IMR-90 (cell line): Measurements from ENCODE around the gene DIP2C. TPM values are rescaled to one million over a fixed set of nuclear protein-coding genes. Genes with fewer than 3 reads are reported as not detected.

Source experiments
- ATAC-seq: fragments of 200-7000 bp; cut with Tn5 transposase; 2 replicates; pipeline ENCODE4 v1.9.1; 2020; ENCODE audit warnings: low read depth, mild to moderate bottlenecking, moderate library complexity
- BruUV-seq: library from RNA; stranded (reverse); fragments of 400-500 nt; replicated peaks from 2 replicates; lab custom pipeline; 2021; lab: Mats Ljungman, UMichigan
- CTCF ChIA-PET: fragments of 300-600 bp; formaldehyde crosslinking; extraction: SDS; loops from one replicate; lab custom pipeline; 2021; ENCODE audit warnings: antibody characterized with exemption; lab: Yijun Ruan, JAX
- POLR2A ChIA-PET: fragments of 300-600 bp; sonication (Branson Sonifier 250); formaldehyde crosslinking; loops from one replicate; lab custom pipeline; 2022; ENCODE audit warnings: antibody characterized with exemption; ENCODE audit not compliant: unreplicated experiment; lab: Charles Lee
- DNase-seq: peaks from one replicate; pipeline ENCODE4 v3.0.0; 2013
- H2AFZ ChIP-seq: replicated peaks from 2 replicates; pipeline ENCODE3; 2013; ENCODE audit warnings: low read length, mild to moderate bottlenecking; ENCODE audit not compliant: poor library complexity
- H2AK5ac ChIP-seq: 2 replicates; pipeline ENCODE4 v1.6.1; 2013; ENCODE audit warnings: low read depth, low read length, inconsistent platforms
- H2AK9ac ChIP-seq: replicated peaks from 2 replicates; pipeline ENCODE3; 2013; ENCODE audit warnings: mild to moderate bottlenecking, low read depth, low read length, moderate library complexity; ENCODE audit not compliant: poor library complexity
- H2BK120ac ChIP-seq: 2 replicates; pipeline ENCODE4 v1.6.1; 2013; ENCODE audit warnings: low read depth, low read length, inconsistent platforms
- H2BK15ac ChIP-seq: 3 replicates; pipeline ENCODE4 v1.6.1; 2013; ENCODE audit warnings: low read depth, low read length, inconsistent platforms
- H2BK20ac ChIP-seq: 2 replicates; pipeline ENCODE4 v1.6.1; 2013; ENCODE audit warnings: low read depth, mild to moderate bottlenecking, inconsistent platforms, low read length, moderate library complexity
- H2BK5ac ChIP-seq: 2 replicates; pipeline ENCODE4 v1.6.1; 2013; ENCODE audit warnings: mild to moderate bottlenecking, low read depth, low read length, inconsistent platforms; ENCODE audit not compliant: poor library complexity, severe bottlenecking
- H3K14ac ChIP-seq: replicated peaks from 2 replicates; pipeline ENCODE4 v1.6.1; 2013; ENCODE audit warnings: low read depth, low read length, inconsistent platforms
- H3K18ac ChIP-seq: 2 replicates; pipeline ENCODE4 v1.6.1; 2013; ENCODE audit warnings: low read depth, low read length, control low read depth
- H3K23ac ChIP-seq: 2 replicates; pipeline ENCODE4 v1.6.1; 2013; ENCODE audit warnings: low read depth, low read length, inconsistent platforms
- H3K27ac ChIP-seq: 2 replicates; pipeline ENCODE4 v1.5.1; 2013; ENCODE audit warnings: mild to moderate bottlenecking, control low read depth, low read length; ENCODE audit not compliant: insufficient read depth
- H3K27me3 ChIP-seq: 2 replicates; pipeline ENCODE4 v1.6.1; 2013; ENCODE audit warnings: low read length; ENCODE audit not compliant: control insufficient read depth, insufficient read depth
- H3K36me3 ChIP-seq: 2 replicates; pipeline ENCODE4 v1.6.1; 2013; ENCODE audit warnings: low read length, mixed read lengths; ENCODE audit not compliant: control insufficient read depth, insufficient read depth
- H3K4ac ChIP-seq: 2 replicates; pipeline ENCODE4 v1.6.1; 2013; ENCODE audit warnings: low read depth, low read length, inconsistent platforms
- H3K4me1 ChIP-seq: 2 replicates; pipeline ENCODE4 v1.6.1; 2013; ENCODE audit warnings: low read length, mixed read lengths; ENCODE audit not compliant: control insufficient read depth, insufficient read depth
- H3K4me2 ChIP-seq: 2 replicates; pipeline ENCODE4 v1.6.1; 2013; ENCODE audit warnings: low read depth, mild to moderate bottlenecking, control low read depth, low read length, moderate library complexity
- H3K4me3 ChIP-seq: 2 replicates; pipeline ENCODE4 v1.5.1; 2013; ENCODE audit warnings: low read depth, mild to moderate bottlenecking, control low read depth, low read length, moderate library complexity; ENCODE audit not compliant: insufficient read depth
- H3K56ac ChIP-seq: 2 replicates; pipeline ENCODE4 v1.6.1; 2013; ENCODE audit warnings: low read length, inconsistent platforms; ENCODE audit not compliant: insufficient read depth; ENCODE audit errors: extremely low read depth
- H3K79me1 ChIP-seq, 2 experiments: 2 replicates each; pipeline ENCODE4 v1.6.1; 2013; ENCODE audit warnings: low read length in 2 of 2, inconsistent platforms in 1 of 2, low read depth in 1 of 2
- H3K9ac ChIP-seq: 2 replicates; pipeline ENCODE4 v1.6.1; 2013; ENCODE audit warnings: low read depth, low read length, control low read depth
- H3K9me1 ChIP-seq: 2 replicates; pipeline ENCODE4 v1.6.1; 2013; ENCODE audit warnings: low read length, inconsistent platforms; ENCODE audit not compliant: insufficient read depth
- H3K9me3 ChIP-seq: 2 replicates; pipeline ENCODE4 v1.6.1; 2013; ENCODE audit warnings: low read length; ENCODE audit not compliant: control insufficient read depth, insufficient read depth
- H4K20me1 ChIP-seq: 2 replicates; pipeline ENCODE4 v1.6.1; 2013; ENCODE audit warnings: low read length, inconsistent platforms; ENCODE audit not compliant: insufficient read depth
- H4K5ac ChIP-seq: 2 replicates; pipeline ENCODE4 v1.6.1; 2013; ENCODE audit warnings: mild to moderate bottlenecking, low read depth, low read length, control low read depth
- H4K8ac ChIP-seq, 2 experiments: 2 replicates each; pipeline ENCODE4 v1.6.1; 2013; ENCODE audit warnings: low read depth in 2 of 2, low read length in 2 of 2, control low read depth in 1 of 2, inconsistent platforms in 1 of 2
- H4K91ac ChIP-seq: 2 replicates; pipeline ENCODE4 v1.6.1; 2013; ENCODE audit warnings: low read depth, low read length, inconsistent platforms; ENCODE audit not compliant: insufficient read depth
- CEBPB ChIP-seq: IDR thresholded peaks from 2 replicates; pipeline ENCODE4 v1.6.1; 2012; ENCODE audit warnings: low read depth, low read length, improper control_type of control experiment
- MXI1 ChIP-seq: IDR thresholded peaks from 2 replicates; pipeline ENCODE4 v1.6.1; 2012; ENCODE audit warnings: low read depth, mild to moderate bottlenecking, low read length, moderate library complexity, borderline replicate concordance
- RAD21 ChIP-seq: IDR thresholded peaks from 2 replicates; pipeline ENCODE4 v1.6.1; 2012; ENCODE audit warnings: low read length, improper control_type of control experiment
- WGBS, 2 experiments: methylation state at CpG; one replicate each; pipeline versions ENCODE4 v1.1.5 to v1.1.7; 2013; ENCODE audit warnings: missing lambda C conversion rate in 2 of 2; ENCODE audit not compliant: insufficient read length in 1 of 2; ENCODE audit errors: extremely low coverage in 2 of 2; 5-methylcytosine and 5-hydroxymethylcytosine counted together
- dilution Hi-C: fragments of 300-500 bp; cut with HindIII; formaldehyde crosslinking; loops from one replicate; pipeline ENCODE4 v1.14.3; 2018; ENCODE audit warnings: low sequenced_read_pairs; ENCODE audit not compliant: unreplicated experiment
- in situ Hi-C: fragments of 300-500 bp; cut with MboI; formaldehyde crosslinking; loops from 3 replicates; pipeline ENCODE4 v1.14.3; 2019; ENCODE audit warnings: low sequenced_read_pairs, inconsistent platforms, mixed read lengths
- intact Hi-C: fragments of 100-400 bp; cut with micrococcal nuclease; formaldehyde crosslinking; loops from 2 replicates; pipeline ENCODE4 v1.10.0; 2022
- polyA plus RNA-seq, 3 experiments: library from polyadenylated mRNA; depleted of rRNA; stranded (reverse); fragments of >200 nt; gene quantifications; 2 replicates each; pipeline ENCODE4 v1.2.3, GENCODE V29; 2012; ENCODE audit warnings: low replicate concordance in 1 of 3
- total RNA-seq: library from RNA; depleted of rRNA; stranded (reverse); fragments of >200 nt; gene quantifications from 2 replicates; pipeline ENCODE4 v1.2.3, GENCODE V29; 2012

DIP2C gene
- total and polyA plus RNA-seq, 2 of the 4 experiments (the other 2 are of a cell fraction) = 8.6 to 17.3 TPM

GRCh38 chr10:543862-544822 is 145.3 kb downstream of the DIP2C start (continued):
- TF ChIP-seq MXI1 = no peak

- Histone ChIP-seq H3K4me1 (peaks cover 8% of the 10 kb centered on the region), H3K4ac (no peak overlapping the region), H3K4me2 (no peak overlapping the region), H3K23ac (no peak overlapping the region), H2BK15ac (no peak overlapping the region), H4K91ac (no peak overlapping the region), H3K18ac (no peak overlapping the region), H3K9ac (no peak overlapping the region), H3K79me1 (peaks cover 51 to 97% of the 10 kb centered on the region in 2 experiments), H3K27ac (no peak overlapping the region), H2AK5ac (0 out of 2 replicates have a peak overlapping the region, but pooled peaks have one; percentile 25), H2BK5ac (no peak overlapping the region), H2BK120ac (no peak overlapping the region), H3K4me3 (no peak overlapping the region), H3K9me3 (no peaks in the 10 kb centered on the region), H2BK20ac (no peak overlapping the region), H4K8ac (no peak overlapping the region), H2AK9ac (no peak overlapping the region), H3K56ac (no peak overlapping the region), H4K5ac (no peak overlapping the region), H3K9me1 (peaks cover 44% of the 10 kb centered on the region), H2AFZ (no peak overlapping the region), H3K36me3 (0 out of 2 replicates have a peak, but pooled peaks cover 2% of the 10 kb centered on the region), H3K14ac (no peak overlapping the region), H4K20me1 (peaks cover 85% of the 10 kb centered on the region), H3K27me3 (no peaks in the 10 kb centered on the region)
- intact Hi-C loops (no loop called here), in situ Hi-C loops (no loop called here), dilution Hi-C loops (no loop called here)
- ATAC-seq (no peak), DNase-seq (no peak)
- CTCF ChIA-PET = no interaction called here
- no peak for TF ChIP-seq CEBPB
- TF ChIP-seq RAD21 = no peak
- BruUV-seq = no TSS peak
- POLR2A ChIA-PET = no interaction called here
- 100% methylated on average over 5 of the region's 13 CpGs; no CpG with 5 or more reads in 1 of the 2 experiments for WGBS, 2 experiments
Observed at GRCh38 chr10:543131-543530, 146.3 kb downstream of the DIP2C start.
